MG63 (cell line): Measurements from ENCODE around the gene UBA3. TPM values are rescaled to one million over a fixed set of nuclear protein-coding genes. Genes with fewer than 3 reads are reported as not detected.

Experiments used
- DNase-seq: peaks from one replicate; pipeline ENCODE4 v3.0.0-alpha.2; 2020
- H3K27me3 ChIP-seq: fragments of 250-450 bp; sonication (Bioruptor Pico); 2 replicates; pipeline ENCODE4 v1.5.1; 2020; ENCODE audit warnings: mild to moderate bottlenecking, moderate library complexity
- H3K36me3 ChIP-seq: fragments of 250-450 bp; sonication (Bioruptor Pico); 2 replicates; pipeline ENCODE4 v1.5.1; 2020; ENCODE audit warnings: mild to moderate bottlenecking, moderate library complexity
- H3K4me3 ChIP-seq: fragments of 250-450 bp; sonication (Bioruptor Pico); 2 replicates; pipeline ENCODE4 v1.5.1; 2020; ENCODE audit warnings: mild to moderate bottlenecking, moderate library complexity
- H3K9me3 ChIP-seq: fragments of 250-450 bp; sonication (Bioruptor Pico); 2 replicates; pipeline ENCODE4 v1.5.1; 2020; ENCODE audit warnings: mild to moderate bottlenecking, moderate library complexity
- total RNA-seq: library from RNA; depleted of rRNA; stranded (reverse); fragments of >200 nt; shearing (Covaris generic); gene quantifications from 2 replicates; pipeline ENCODE4 v1.2.3, GENCODE V29; 2014; ENCODE audit warnings: low replicate concordance

UBA3 gene
- total RNA-seq, 1 experiment from 2014 or later = 47.4 TPM

GRCh38 chr3:69048990-69049389 lies 31.2 kb downstream of the UBA3 start:
- no peaks in the 10 kb centered on the region for H3K27me3 ChIP-seq
- DNase-seq = no peak
- H3K36me3 ChIP-seq = peaks cover 25% of the 10 kb centered on the region
- no peaks in the 10 kb centered on the region for H3K9me3 ChIP-seq
- H3K4me3 ChIP-seq = no peak overlapping the region

- DNase-seq = no peak
- Histone ChIP-seq H3K9me3 (no peaks in the 10 kb centered on the region), H3K27me3 (no peaks in the 10 kb centered on the region), H3K36me3 (peaks cover 53% of the 10 kb centered on the region), H3K4me3 (no peak overlapping the region)
These were observed 35.6 kb downstream of the UBA3 start for GRCh38 chr3:69044608-69045007.

DNA sequence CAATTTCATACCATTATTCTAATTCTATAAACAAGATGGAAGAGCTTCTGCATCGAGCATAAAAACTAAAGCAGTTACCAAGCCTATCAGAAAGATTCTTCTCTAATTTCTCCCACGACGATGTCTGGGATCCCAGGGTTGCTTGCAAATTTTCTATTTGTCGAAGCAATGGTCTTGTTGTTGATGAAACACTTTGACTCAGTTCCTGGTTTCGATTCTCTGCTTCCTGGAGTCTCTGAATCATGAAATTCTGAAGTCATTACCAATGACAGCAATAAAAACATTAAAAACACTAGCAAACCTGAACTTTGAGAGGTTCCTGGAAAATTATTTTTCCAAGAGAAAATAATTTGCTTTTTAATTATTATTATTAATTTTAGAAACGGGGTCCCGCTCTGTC lies 46.7 kb downstream of the UBA3 start:
- Histone ChIP-seq H3K27me3 (no peaks in the 10 kb centered on the region), H3K4me3 (no peak overlapping the region), H3K36me3 (peaks cover 58% of the 10 kb centered on the region), H3K9me3 (no peaks in the 10 kb centered on the region)
- DNase-seq = no peak

DNA sequence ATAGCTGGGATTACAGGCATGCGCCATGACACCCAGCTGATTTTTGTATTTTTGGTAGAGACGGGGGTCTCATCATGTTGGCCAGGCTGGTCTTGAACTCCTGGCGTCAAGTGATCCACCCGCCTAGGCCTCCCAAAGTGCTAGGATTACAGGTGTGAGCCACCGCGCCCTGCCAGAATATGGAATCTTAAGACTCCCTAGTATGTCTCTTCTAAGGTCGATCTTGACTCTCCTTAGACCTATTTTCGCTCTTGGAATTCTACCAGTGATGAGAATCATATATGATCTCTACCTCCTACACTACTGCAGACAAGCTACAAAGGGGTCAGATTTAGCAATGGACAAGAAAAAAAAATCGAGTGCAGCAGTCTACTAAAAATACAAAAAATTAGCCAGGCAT lies 47.4 kb downstream of the UBA3 start:
- H3K36me3 ChIP-seq = peaks cover 64% of the 10 kb centered on the region
- no peaks in the 10 kb centered on the region for H3K27me3 ChIP-seq
- DNase-seq = no peak
- H3K9me3 ChIP-seq = no peaks in the 10 kb centered on the region
- H3K4me3 ChIP-seq = no peak overlapping the region

GRCh38 chr3:69032142-69032541 lies 48.0 kb downstream of the UBA3 start:
- no peaks in the 10 kb centered on the region for H3K27me3 ChIP-seq
- H3K36me3 ChIP-seq = peaks cover 67% of the 10 kb centered on the region
- H3K9me3 ChIP-seq = no peaks in the 10 kb centered on the region
- DNase-seq = no peak
- H3K4me3 ChIP-seq = no peak overlapping the region

DNA sequence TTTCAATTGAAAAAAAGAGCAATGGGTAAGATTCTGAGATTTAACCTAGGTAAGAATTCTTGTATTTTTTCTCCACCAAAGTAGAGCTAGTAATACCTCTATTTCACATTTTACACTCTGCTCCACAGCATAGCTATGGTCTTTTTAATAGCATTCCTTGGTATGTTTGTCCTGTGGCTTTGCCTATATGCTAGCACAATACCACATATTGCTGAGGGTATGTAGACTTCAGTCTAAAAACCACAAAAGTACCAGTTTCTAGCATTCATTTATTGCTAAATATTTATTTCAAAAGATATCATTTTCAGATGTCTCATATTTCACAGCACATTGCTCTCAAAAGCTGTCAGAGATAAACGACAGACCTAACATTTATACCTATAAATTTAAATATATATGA lies 48.5 kb downstream of the UBA3 start:
- peaks cover 67% of the 10 kb centered on the region for H3K36me3 ChIP-seq
- no peak overlapping the region for H3K4me3 ChIP-seq
- no peaks in the 10 kb centered on the region for H3K9me3 ChIP-seq
- no peak for DNase-seq
- H3K27me3 ChIP-seq = no peaks in the 10 kb centered on the region

GRCh38 chr3:69020857-69021256 lies 59.3 kb downstream of the UBA3 start:
- no peak for DNase-seq
- no peaks in the 10 kb centered on the region for H3K9me3 ChIP-seq
- H3K27me3 ChIP-seq = no peaks in the 10 kb centered on the region
- H3K36me3 ChIP-seq = peaks cover 27% of the 10 kb centered on the region
- H3K4me3 ChIP-seq = no peak overlapping the region

DNA sequence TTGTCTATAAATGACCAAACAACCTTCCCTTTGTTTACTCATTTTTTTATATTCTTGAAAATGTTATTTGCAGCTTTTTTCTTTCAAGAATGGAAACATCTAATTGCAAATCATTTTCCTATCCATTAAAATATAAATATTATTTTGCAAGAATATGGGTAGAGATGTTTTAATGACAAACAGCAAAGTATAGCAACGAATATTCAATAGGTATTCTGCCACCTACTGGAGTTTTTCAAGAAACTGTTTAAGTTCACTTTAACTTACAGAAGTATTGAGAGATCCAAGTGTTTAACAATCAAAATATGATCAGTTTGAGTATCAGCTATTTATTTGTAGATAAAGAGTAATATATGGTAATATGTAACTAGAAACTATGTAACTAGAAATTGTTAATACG lies 59.7 kb downstream of the UBA3 start:
- no peaks in the 10 kb centered on the region for H3K27me3 ChIP-seq
- DNase-seq = no peak
- H3K9me3 ChIP-seq = no peaks in the 10 kb centered on the region
- H3K4me3 ChIP-seq = no peak overlapping the region
- H3K36me3 ChIP-seq = peaks cover 22% of the 10 kb centered on the region

DNA sequence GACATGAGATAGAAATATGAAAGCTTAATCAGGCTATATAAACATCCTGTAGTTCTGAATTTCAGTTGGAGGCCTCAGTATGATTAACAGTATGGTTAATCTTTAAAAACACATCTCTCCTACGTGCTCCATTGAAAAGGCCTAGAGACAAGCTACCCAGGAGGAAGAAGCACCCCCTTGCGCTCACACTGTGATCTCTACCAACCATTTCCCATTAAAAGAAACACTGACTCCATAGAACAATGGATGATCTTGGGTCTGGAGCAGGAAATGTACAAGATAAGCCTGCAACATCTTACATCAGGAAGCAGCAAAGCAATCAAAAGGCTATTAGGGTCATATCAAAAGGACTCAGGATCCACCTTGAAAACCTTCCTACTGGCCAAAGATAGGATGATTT lies 63.3 kb downstream of the UBA3 start:
- no peaks in the 10 kb centered on the region for H3K9me3 ChIP-seq
- H3K36me3 ChIP-seq = peaks cover 13% of the 10 kb centered on the region
- no peaks in the 10 kb centered on the region for H3K27me3 ChIP-seq
- no peak for DNase-seq
- no peak overlapping the region for H3K4me3 ChIP-seq

DNA sequence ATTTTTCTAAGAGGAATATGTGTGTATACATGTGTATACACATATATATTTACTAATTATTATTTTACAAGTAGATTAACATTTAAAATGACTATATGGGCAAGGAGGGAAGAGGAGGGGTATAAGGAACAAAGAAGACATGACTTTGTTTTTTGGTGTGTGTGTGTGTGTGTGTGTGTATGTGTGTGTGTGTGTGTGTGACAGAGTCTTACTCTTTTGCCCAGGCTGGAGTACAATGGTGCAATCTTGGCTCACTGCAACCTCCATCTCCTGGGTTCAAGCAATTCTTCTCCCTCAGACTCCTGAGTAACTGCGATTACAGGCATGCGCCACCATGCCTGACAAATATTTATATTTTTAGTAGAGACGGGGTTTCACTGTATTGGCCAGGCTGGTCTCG lies 64.1 kb downstream of the UBA3 start:
- no peak for DNase-seq
- Histone ChIP-seq H3K9me3 (no peaks in the 10 kb centered on the region), H3K27me3 (no peaks in the 10 kb centered on the region)

DNA sequence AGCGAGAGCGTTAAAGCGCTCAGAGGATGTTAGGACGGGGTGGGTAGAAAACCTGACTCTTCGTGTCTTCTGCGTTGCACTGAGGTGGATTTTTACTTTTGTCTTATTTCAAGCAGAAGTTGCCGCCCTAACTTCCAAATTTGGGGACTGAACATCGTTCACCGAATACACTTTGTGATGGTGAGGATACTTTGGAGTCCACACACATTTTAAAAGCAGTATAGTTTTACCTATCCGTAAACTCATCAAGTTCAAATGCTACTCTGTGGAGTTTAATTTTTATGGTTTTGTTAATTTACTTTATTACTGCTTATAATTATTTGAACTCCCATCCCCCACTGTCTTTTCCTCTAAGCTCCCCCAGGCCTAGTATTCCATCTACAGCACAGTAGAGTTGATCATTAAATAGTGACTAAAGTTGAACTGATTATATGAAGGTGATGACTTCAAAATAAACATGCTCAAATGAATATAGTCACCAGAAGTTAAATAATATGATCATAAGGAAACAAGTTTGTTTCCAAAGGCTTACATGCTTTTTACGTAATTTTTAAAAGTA lies 66.1 kb downstream of the UBA3 start:
- DNase-seq = no peak
- Histone ChIP-seq H3K4me3 (peak overlapping the region; percentile 74), H3K27me3 (no peaks in the 10 kb centered on the region), H3K36me3 (peaks cover 15% of the 10 kb centered on the region), H3K9me3 (no peaks in the 10 kb centered on the region)

More for the DNA sequence above, 64.1 kb downstream of the UBA3 start:
- Histone ChIP-seq H3K4me3 (no peak overlapping the region), H3K36me3 (peaks cover 15% of the 10 kb centered on the region)

DNA sequence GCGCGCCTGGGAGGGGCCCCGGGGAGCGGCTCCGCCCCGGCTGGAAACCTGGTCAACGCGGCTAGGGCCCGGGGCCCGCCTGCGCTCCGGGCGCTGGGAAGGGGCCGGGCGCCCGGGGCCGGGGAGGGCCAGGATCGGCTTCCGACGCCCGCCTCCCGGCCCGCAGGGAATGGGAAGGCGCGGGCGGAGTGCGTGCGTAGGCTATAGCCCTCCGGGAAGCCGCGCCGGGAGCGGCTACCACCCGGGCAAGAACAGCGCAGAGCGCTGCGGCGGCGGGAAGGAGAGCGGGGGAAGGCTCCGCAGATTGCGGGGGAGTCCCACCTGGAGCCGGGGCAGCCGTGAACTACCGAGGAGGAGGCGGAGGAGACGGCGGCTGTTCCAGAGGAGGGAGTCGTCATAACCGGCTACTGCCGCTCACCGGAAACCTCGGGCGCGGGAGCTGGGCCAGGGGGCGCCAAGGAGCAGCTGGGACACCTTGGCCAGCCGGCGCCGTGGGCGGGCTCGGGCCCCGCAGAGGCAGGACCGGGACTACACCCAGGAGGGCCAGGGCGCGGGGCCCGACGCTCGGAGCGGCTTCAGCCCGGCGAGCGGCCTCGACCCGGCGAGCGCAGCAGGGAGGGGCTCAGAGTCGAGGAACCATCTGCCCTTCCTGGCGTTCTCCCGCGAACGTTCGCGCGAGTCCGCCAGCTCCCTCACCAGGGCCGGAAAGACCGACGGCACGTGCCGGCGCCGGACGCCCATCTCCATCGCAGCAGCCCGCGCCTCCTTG lies 66.7 kb downstream of the UBA3 start, which contains the start of gene EOGT:
EOGT (minus strand) TSS at position 432 of the 769 bp plus-strand sequence. CDS start 3,838 bp downstream, outside the sequence.
- peak; percentile 88 for DNase-seq

GRCh38 chr3:69012800-69013252 lies 67.3 kb downstream of the UBA3 start:
- peaks cover 17% of the 10 kb centered on the region for H3K36me3 ChIP-seq
- H3K9me3 ChIP-seq = no peaks in the 10 kb centered on the region
- DNase-seq = peak; percentile 49
- peak overlapping the region; percentile 74 for H3K4me3 ChIP-seq
- H3K27me3 ChIP-seq = no peaks in the 10 kb centered on the region

More for the DNA sequence above, 66.7 kb downstream of the UBA3 start, which contains the start of gene EOGT:
- no peaks in the 10 kb centered on the region for H3K9me3 ChIP-seq
- peak within 1 kb of the TSS; percentile 74 for H3K4me3 ChIP-seq
- H3K27me3 ChIP-seq = no peaks in the 10 kb centered on the region
- H3K36me3 ChIP-seq = peaks cover 14% of the 10 kb centered on the region

DNA sequence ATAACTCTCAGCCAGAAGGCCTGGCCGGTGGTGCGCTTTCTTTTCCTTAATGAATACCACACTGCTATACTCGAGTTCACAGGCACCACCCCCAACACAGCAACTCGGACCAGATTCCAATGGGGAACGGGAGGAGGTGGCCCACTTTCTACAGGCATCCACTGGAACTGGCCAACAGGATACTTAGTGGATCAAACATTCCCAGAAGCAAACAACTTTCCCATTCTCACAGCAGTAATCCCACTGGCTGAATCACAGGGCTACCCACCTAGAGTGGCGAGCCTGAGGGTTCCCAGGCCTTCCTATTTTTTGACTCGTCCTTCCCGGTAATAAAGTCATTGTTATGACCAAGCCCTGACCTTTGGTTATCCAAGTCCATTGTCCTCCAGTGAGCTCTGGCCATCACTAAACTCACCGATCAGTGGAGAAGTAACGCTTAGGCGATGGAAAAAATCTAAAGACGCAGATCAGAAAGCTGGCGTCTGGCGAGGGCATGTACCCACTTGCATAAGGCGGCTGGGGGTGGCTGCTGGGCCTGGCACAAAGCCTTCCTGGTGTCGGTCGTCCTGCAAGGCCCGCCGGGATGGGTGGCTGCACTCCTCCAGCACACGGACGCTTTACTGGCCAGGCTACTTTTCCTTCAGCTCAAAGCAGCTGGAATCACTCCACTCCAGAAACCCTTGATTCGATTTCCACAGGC lies 67.9 kb downstream of the UBA3 start:
- H3K9me3 ChIP-seq = no peaks in the 10 kb centered on the region
- peaks cover 19% of the 10 kb centered on the region for H3K36me3 ChIP-seq
- DNase-seq = no peak
- no peaks in the 10 kb centered on the region for H3K27me3 ChIP-seq
- peak overlapping the region; percentile 74 for H3K4me3 ChIP-seq

GRCh38 chr3:69011096-69011730 lies 69.0 kb downstream of the UBA3 start:
- no peaks in the 10 kb centered on the region for H3K9me3 ChIP-seq
- DNase-seq = no peak
- peaks cover 25% of the 10 kb centered on the region for H3K36me3 ChIP-seq
- no peak overlapping the region for H3K4me3 ChIP-seq
- H3K27me3 ChIP-seq = no peaks in the 10 kb centered on the region

GRCh38 chr3:69009559-69010410 lies 70.4 kb downstream of the UBA3 start:
- Histone ChIP-seq H3K27me3 (no peaks in the 10 kb centered on the region), H3K36me3 (peaks cover 25% of the 10 kb centered on the region), H3K9me3 (no peaks in the 10 kb centered on the region), H3K4me3 (no peak overlapping the region)
- DNase-seq = peak; percentile 70
